Thoracic aorta (tissue), 2 donors: ENCODE results near the gene CDH22. TPM values are rescaled to one million over a fixed set of nuclear protein-coding genes. Genes with fewer than 3 reads are reported as not detected.

Experiments used
- ATAC-seq: fragments of 150-250 bp; one replicate; pipeline ENCODE4 v1.8.0; 2017; ENCODE audit warnings: low read depth; ENCODE audit not compliant: insufficient number of reproducible peaks, low FRiP score
- DNase-seq: peaks from one replicate; pipeline ENCODE4 v3.0.0-alpha.2; 2020; ENCODE audit warnings: low spot score
- H3K27ac ChIP-seq, 2 donors: fragments of 200-600 bp; sonication (generic); 1 replicate in 1 of 2; 2 replicates in 1 of 2; pipeline ENCODE4 v1.5.1; 2016; ENCODE audit warnings: mild to moderate bottlenecking in 2 of 2, moderate library complexity in 2 of 2
- H3K27me3 ChIP-seq: fragments of 200-600 bp; sonication (generic); replicated peaks from 2 replicates; pipeline ENCODE4 v1.6.0; 2016; ENCODE audit warnings: mild to moderate bottlenecking; ENCODE audit not compliant: insufficient read depth
- H3K36me3 ChIP-seq: fragments of 200-600 bp; sonication (generic); one replicate; pipeline ENCODE4 v1.5.1; 2016
- H3K4me1 ChIP-seq, 2 donors: fragments of 200-600 bp; sonication (generic); 1 replicate in 1 of 2; 2 replicates in 1 of 2; pipeline versions ENCODE4 v1.5.1 to v1.6.0; 2016; ENCODE audit warnings: low read depth in 2 of 2, mild to moderate bottlenecking in 1 of 2; ENCODE audit not compliant: control insufficient read depth in 1 of 2
- H3K4me3 ChIP-seq: fragments of 200-600 bp; sonication (generic); 2 replicates; pipeline ENCODE4 v1.5.1; 2016; ENCODE audit warnings: mild to moderate bottlenecking
- H3K9me3 ChIP-seq: fragments of 200-600 bp; sonication (generic); 2 replicates; pipeline ENCODE4 v1.5.1; 2016
- total RNA-seq, 2 donors: library from RNA; depleted of rRNA; stranded (reverse); fragments of >200 nt; gene quantifications; one replicate each; pipeline versions ENCODE4 v1.1.0 to v1.2.3, GENCODE V29; 2016
- TF ChIP-seq, protein P1 (sequence below): fragments of 200-600 bp; sonication (generic); IDR thresholded peaks from one replicate; pipeline ENCODE4 v1.5.1; 2019; ENCODE audit warnings: antibody characterized with exemption

The CDH22 gene
- total RNA-seq, 2 donors from 2014 or later, result not detected

GRCh38 chr20:46219920-46220319 is 88.4 kb downstream of the CDH22 start:
- Histone ChIP-seq H3K27ac (no peak overlapping the region), H3K36me3 (no peaks in the 10 kb centered on the region), H3K9me3 (no peaks in the 10 kb centered on the region), H3K4me3 (no peak overlapping the region), H3K4me1 (peaks cover 9 to 37% of the 10 kb centered on the region in 2 donors), H3K27me3 (no peaks in the 10 kb centered on the region)
- ATAC-seq (no peak), DNase-seq (no peak)
- TF ChIP-seq, protein P1, sequence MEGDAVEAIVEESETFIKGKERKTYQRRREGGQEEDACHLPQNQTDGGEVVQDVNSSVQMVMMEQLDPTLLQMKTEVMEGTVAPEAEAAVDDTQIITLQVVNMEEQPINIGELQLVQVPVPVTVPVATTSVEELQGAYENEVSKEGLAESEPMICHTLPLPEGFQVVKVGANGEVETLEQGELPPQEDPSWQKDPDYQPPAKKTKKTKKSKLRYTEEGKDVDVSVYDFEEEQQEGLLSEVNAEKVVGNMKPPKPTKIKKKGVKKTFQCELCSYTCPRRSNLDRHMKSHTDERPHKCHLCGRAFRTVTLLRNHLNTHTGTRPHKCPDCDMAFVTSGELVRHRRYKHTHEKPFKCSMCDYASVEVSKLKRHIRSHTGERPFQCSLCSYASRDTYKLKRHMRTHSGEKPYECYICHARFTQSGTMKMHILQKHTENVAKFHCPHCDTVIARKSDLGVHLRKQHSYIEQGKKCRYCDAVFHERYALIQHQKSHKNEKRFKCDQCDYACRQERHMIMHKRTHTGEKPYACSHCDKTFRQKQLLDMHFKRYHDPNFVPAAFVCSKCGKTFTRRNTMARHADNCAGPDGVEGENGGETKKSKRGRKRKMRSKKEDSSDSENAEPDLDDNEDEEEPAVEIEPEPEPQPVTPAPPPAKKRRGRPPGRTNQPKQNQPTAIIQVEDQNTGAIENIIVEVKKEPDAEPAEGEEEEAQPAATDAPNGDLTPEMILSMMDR, result no peak

- H3K36me3 ChIP-seq, result no peaks in the 10 kb centered on the region
- H3K27me3 ChIP-seq, result no peaks in the 10 kb centered on the region
- no peak overlapping the region for H3K4me3 ChIP-seq
- H3K27ac ChIP-seq, result no peak overlapping the region
- DNase-seq (no peak), ATAC-seq (no peak)
- no peaks in the 10 kb centered on the region for H3K9me3 ChIP-seq
- H3K4me1 ChIP-seq, result peaks cover 9 to 37% of the 10 kb centered on the region in 2 donors
- TF ChIP-seq, protein P1, result no peak
These were observed 89.1 kb downstream of the CDH22 start for GRCh38 chr20:46219190-46219589.

DNA sequence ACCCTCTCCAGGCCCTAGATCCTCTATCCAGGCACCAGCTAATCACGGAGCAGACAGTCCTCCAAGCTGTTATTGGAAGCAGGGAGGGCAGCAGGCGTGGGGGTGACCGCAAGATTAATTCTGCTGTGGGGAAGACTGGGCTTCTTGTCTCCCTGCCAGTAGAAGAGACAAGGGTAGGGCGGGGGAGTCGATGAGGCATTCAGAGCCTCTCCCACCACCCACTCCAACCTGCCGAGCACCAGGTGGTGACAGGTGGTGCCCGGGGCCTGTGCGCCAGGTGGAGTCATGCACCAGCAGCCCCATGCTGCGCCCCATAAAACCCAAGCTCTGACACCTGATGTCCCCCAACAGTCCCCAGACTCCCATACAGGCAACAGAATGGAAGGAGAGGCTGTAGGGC is 89.6 kb downstream of the CDH22 start:
- DNase-seq (no peak), ATAC-seq (no peak)
- Histone ChIP-seq H3K27ac (no peak overlapping the region), H3K9me3 (no peaks in the 10 kb centered on the region), H3K27me3 (no peaks in the 10 kb centered on the region), H3K36me3 (no peaks in the 10 kb centered on the region), H3K4me3 (no peak overlapping the region), H3K4me1 (peaks cover 9 to 35% of the 10 kb centered on the region in 2 donors)
- TF ChIP-seq, protein P1, result no peak

GRCh38 chr20:46217583-46217982 is 90.7 kb downstream of the CDH22 start:
- Histone ChIP-seq H3K36me3 (no peaks in the 10 kb centered on the region), H3K4me1 (peaks cover 1 to 24% of the 10 kb centered on the region in 2 donors), H3K27ac (no peak overlapping the region), H3K27me3 (no peaks in the 10 kb centered on the region), H3K9me3 (no peaks in the 10 kb centered on the region), H3K4me3 (no peak overlapping the region)
- DNase-seq (no peak), ATAC-seq (no peak)
- TF ChIP-seq, protein P1, result no peak

GRCh38 chr20:46216770-46217464 is 91.4 kb downstream of the CDH22 start:
- H3K27me3 ChIP-seq, result no peaks in the 10 kb centered on the region
- H3K27ac ChIP-seq, result no peak overlapping the region
- H3K9me3 ChIP-seq, result no peaks in the 10 kb centered on the region
- peaks cover 0 to 17% of the 10 kb centered on the region in 2 donors for H3K4me1 ChIP-seq
- ATAC-seq (no peak), DNase-seq (no peak)
- H3K4me3 ChIP-seq, result no peak overlapping the region
- TF ChIP-seq, protein P1, result no peak
- H3K36me3 ChIP-seq, result no peaks in the 10 kb centered on the region
